Activated T-cell treated with anti-CD3 and anti-CD28 coated beads, Interleukin-2, amount 50 U/mL, for 4 hours (primary cell): Measurements from ENCODE around the gene MAGEB16. TPM values are rescaled to one million over a fixed set of nuclear protein-coding genes. Genes with fewer than 3 reads are reported as not detected.

Source experiments
- total RNA-seq, 3 donors: library from RNA; stranded (reverse); gene quantifications; one replicate each; pipeline ENCODE4 v1.2.1, GENCODE V29; 2021

The MAGEB16 gene
- total RNA-seq, 3 donors from 2014 or later, result not detected

Other genes with a start within 250 kb of the MAGEB16 start
- not detected for gene CFAP47, start 121.4 kb downstream of the MAGEB16 start, total RNA-seq